CD4-positive, alpha-beta T cell treated with Interleukin-21 for 1 hour (primary cell): Measurements from ENCODE around the gene ZEB1.
"Not testable (repeated sequence)": the region's sequence is repeated elsewhere in the genome, so short reads cannot be mapped to it uniquely, and the experiment has no call there.

Experiments used
- DNase-seq: peaks from one replicate; pipeline ENCODE4 v3.0.0-alpha.2; 2020

The ZEB1 gene

DNA sequence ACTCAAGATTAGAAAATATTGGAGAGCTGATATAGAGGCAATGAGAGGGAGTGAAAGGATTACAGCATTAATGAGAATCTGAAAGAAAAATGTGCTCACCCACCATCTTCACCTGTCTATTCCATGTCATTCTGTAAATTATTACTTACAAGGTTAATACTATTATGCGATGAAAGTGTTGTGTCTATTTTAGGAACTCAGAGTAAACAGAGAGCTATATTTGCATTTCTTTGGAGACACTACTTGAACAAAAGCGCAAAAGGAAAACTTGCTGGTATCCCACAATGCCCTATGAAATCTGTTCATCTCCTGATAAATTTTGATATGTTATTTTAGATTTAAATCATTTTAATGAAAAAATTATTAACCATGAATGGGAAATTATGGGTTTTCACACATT lies 196.1 kb downstream of the ZEB1 start:
- no peak for DNase-seq

DNA sequence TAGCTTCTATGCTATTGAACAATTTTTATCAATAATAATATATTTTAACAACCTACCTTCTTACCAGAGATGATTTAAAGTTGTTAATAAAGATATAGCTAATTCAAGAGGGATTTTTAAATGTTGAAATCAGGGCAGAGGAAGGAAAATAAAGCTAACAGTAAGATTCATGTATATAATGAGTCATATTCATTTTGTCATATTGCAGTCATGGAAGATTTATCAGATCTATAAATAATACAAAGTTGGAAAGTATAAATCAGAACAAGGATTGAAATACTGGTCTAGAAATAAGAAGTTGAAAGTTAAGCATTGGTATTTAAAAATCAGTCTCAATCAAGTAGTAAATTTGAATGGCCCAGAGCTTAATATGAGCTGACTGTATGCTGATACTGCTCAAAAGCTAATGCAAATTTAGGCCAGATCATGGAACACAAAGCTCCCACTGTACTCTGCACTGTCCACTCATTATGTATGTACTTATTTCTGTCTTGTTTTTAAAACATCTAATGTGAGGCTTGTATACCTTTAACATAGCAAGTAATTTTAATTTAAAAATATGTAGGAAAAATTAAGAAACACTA lies 196.9 kb downstream of the ZEB1 start:
- DNase-seq, result no peak

DNA sequence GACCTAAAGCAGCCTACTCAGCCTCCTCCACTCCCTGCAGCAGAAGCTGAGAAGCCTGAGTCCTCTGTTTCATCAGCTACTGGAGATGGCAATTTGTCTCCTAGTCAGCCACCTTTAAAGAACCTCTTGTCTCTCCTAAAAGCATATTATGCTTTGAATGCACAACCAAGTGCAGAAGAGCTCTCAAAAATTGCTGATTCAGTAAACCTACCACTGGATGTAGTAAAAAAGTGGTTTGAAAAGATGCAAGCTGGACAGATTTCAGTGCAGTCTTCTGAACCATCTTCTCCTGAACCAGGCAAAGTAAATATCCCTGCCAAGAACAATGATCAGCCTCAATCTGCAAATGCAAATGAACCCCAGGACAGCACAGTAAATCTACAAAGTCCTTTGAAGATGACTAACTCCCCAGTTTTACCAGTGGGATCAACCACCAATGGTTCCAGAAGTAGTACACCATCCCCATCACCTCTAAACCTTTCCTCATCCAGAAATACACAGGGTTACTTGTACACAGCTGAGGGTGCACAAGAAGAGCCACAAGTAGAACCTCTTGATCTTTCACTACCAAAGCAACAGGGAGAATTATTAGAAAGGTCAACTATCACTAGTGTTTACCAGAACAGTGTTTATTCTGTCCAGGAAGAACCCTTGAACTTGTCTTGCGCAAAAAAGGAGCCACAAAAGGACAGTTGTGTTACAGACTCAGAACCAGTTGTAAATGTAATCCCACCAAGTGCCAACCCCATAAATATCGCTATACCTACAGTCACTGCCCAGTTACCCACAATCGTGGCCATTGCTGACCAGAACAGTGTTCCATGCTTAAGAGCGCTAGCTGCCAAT lies 202.2 kb downstream of the ZEB1 start:
- no peak for DNase-seq

DNA sequence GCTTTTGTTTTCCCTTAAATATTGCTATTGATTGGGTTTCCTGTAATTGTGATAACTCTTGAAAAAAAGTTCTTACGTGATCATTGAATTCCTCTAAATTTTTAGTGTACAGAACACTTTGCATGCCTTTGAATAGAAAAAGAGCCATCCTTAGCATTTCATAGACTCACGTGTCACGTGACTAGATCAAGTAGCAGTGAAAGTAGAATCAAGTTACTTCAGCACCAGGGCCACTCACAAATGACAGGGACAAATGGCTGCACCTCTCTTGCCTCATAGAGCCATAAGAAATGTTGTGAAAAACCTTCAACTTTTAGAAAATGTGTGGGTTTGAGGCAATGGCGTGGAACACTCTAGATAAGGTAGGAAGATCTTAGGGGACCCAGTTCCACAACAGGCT lies 203.8 kb downstream of the ZEB1 start:
- DNase-seq, result no peak

DNA sequence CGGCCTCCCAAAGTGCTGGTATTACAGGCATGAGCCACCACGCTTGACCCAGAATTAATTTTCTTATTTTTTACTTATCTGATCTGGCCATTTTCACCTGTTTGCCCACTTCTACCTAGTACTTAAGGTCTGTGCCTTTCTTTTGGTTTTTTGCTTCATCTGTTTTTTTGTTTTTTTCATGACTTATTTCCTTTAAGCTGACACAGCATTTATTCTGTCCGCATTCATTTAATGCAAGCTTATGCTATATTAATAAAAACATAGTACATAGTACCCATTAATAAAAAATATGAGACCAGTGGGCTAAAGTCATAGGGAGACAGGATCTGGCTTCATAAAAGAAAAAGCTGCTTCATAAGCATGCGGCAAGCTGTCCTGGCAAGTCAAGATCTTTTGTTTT lies 205.4 kb downstream of the ZEB1 start:
- DNase-seq, result no peak

DNA sequence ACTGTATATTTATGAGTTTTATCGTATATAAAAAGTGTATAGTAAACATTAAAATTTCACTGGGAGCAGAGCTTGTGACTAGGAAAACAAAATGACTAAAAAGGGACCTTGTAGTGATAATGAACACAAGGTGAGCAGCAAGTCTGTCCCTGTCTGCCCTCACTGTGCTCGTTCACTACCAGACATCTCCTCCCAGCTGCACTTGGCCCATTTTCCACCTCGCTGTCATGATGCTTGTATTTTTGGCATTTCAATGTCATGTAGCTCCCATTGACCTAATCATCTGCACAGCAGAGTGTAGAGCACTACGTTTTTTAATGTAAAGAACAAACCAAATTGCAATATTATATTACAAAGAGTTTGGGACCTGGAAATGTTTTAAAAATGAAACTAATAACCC lies 207.2 kb downstream of the ZEB1 start:
- no peak for DNase-seq

DNA sequence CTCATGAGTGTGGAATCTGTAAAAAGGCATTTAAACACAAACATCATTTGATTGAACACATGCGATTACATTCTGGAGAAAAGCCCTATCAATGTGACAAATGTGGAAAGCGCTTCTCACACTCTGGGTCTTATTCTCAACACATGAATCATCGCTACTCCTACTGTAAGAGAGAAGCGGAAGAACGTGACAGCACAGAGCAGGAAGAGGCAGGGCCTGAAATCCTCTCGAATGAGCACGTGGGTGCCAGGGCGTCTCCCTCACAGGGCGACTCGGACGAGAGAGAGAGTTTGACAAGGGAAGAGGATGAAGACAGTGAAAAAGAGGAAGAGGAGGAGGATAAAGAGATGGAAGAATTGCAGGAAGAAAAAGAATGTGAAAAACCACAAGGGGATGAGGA lies 207.7 kb downstream of the ZEB1 start:
- DNase-seq, result no peak

DNA sequence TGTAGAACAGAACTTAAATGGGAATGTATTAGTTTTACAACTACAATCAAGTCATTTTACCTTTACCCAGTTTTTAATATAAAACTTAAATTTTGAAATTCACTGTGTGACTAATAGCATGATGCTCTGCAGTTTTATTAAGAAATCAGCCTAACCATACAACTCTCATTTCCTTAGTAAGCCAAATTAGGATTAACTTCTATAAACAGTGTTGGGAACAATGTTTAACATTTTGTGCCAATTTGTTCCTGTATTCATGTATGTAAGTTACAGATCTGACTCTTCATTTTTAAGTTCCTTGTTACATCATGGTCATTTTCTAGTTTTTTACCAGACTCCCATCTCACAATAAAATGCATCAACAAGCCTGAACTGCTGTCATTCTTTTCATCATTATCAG lies 209.8 kb downstream of the ZEB1 start:
- DNase-seq, result no peak

DNA sequence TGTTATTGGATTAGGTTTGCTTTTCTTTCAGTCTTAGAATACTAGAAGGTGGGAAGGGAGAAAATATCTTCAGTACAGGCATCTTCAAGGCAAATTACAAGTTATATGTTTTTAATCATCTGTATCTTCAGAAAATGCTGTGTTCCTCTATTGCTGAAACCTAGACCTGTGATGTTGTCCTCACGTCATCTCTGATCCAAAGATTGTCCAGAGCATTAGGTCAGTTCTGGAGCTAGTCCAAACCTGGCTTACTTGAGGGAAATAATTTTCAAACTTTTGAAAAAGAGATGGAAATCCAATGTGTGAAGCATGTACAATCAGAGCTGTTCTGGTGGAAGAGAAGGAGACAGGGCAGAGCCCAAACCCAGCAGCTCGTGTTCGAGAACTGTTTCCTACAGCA lies 217.3 kb downstream of the ZEB1 start:
- no peak for DNase-seq

DNA sequence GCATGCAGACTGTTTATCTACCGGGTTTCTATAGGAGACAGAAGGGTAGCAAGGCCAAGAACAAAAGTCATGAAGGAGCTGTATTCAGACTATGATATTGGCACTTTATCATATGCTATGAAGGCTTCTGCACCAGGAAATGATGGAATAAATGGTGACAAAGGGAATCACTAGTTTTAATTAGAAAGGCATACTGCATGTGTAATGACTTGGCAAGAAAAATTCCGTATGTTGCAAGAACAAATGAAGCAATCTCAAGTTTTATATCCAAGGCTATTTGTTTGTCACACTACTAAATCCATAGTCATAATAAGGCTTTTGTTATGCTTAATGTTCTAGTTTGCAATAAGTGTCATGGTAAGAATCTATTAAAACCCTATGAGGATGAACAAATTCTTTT lies 230.9 kb downstream of the ZEB1 start:
- no peak for DNase-seq

DNA sequence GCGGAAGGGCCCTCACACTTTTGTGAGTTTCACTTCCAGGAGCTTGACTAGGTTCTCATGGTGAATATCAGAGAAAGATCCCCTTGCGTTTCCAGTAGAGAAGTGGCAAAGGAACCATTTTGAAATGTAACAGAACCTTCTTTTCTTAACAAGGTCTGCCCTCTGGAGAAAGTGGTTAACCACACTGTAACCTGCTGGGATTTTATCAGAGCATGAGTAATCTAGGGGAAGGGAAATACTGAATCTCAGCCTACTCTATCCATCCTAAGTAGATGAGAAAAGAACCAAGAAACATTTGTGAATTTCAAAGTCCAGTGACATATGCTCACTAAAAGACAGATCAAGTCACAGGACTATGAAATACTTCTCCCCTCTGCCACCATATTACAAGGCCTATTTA lies 235.5 kb downstream of the ZEB1 start:
- DNase-seq, result no peak

DNA sequence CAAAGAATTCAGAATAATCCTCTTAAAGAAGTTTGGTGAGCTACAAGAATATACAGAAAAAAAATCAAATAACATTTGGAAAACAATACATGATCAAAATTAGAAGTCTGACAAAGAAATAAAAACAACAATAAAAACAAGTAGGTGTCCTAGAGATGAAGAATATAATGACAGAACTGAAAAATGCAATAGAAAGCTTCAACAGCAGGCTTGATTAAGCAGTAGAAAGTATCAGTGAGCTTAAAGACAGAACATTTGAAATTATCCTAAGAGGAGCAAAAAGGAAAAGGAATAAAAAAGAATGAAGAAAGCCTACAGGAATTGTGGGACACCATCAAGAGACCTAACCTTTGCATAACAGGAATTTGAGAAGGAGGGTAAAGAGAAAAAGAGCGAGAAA lies 238.8 kb downstream of the ZEB1 start:
- DNase-seq, result no peak

DNA sequence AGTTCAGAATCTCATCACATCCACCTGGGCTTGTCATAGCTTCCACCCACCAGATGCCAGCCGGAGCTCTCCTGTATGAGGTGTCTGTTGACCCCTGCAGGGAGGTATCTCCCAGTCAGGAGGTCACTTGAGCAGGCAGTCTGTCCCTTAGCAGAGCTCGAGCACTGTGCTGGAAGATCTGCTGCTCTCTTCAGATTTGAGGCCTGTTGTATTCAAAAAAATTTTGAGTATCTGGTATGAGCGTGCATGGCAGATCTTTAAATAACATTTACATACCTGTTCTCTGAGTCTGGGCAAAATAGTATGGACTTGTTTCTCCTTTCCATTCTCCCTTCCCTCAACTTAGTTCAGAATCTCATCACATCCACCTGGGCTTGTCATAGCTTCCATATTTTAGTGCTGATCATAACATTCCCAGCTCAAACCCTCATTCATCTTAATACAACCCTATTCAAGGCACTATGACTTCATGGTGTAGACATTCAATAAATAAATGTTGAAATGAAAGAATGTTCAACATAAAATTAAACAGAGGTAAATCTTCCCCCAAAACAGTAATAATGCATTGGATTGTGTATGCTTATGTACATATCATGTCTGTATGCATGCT lies 249.3 kb downstream of the ZEB1 start:
- DNase-seq, result not testable (repeated sequence)

DNA sequence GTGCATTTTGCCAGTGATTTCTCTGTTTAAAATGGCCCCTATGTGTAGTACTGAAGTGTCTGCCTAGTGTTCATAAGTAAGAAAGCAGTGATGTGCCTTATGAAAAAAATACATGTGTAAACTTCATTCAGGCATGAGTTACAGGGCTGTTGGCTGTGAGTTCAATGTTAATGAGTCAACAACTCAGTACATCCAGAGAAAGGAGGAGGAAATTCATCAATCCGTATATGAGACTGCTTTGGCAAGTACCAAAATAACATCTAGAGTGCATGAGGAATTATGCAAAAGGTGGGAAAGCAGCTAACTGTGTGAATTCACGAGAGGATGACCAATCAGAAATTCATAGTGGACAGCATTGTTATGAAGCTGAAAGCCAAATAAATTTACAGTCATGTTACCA lies 255.6 kb downstream of the ZEB1 start:
- no peak for DNase-seq

DNA sequence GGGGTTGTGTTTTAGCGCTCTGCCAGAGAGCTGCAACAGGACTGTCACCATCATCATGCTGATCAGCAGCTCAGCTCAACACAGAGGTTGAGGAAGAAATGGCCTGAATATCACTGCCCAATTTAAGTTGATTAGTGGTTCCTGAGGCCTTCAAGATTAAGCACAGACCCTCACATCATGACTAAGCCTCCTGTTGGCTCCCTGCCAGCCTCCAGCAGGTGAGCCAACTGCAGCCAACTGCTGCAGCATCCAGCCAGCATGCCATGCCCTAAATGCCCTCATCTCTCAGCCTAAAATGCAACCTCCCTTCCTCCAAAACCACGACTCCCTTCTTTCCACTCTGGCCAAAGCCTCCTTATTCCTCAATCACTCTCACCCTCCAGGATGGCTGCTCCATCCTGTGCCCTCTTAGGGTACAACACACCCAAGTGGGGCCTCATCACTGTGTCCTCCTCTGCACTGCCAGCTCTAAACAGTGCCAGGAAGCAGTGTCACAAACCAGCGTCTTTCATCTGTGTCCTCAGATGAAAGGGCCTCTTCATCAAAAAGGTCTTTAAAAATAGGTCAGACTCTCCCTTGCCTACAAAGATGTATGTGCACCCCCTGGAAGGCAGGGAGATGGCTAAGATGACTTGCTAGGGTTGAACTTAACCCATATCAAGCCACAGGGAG lies 259.3 kb downstream of the ZEB1 start:
- DNase-seq, result no peak

DNA sequence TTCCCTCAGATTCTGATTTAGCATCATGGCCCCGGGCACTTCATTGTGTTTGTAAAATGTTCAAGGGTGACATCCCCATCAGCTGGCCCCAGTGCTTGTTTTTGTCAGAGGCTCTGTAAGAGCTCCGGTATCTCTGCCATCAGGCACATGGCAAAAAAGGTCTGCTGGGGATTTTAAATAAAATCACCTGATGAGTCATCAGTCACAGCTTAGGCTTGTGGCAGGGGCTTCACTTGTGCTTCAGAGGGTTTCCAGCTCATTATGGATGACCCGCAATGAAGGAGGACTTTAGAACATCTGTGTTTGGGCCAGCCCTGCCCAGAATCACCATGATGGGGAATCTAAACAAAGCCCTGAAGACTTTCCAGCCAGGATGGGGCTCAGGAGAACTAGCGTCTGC lies 259.9 kb downstream of the ZEB1 start:
- no peak for DNase-seq
